T-helper 2 cell treated with Interferon-gamma antibody and Interleukin-4, amounts not matched to agents 5 μg/mL and 100 μg/mL, for 36 hours (primary cell): ENCODE data around the gene SGK1.
"Not testable (repeated sequence)": the region's sequence is repeated elsewhere in the genome, so short reads cannot be mapped to it uniquely, and the experiment has no call there.

Experiments used
- DNase-seq: peaks from one replicate; pipeline ENCODE4 v3.0.0; 2021; ENCODE audit warnings: low spot score
- H3K27ac Mint-ChIP-seq: one replicate; pipeline ENCODE4 v1.8.0; 2021; ENCODE audit warnings: mild to moderate bottlenecking, mixed read lengths
- H3K27me3 Mint-ChIP-seq: one replicate; pipeline ENCODE4 v1.8.0; 2021; ENCODE audit warnings: low read depth, mixed read lengths
- H3K36me3 Mint-ChIP-seq: one replicate; pipeline ENCODE4 v1.8.0; 2021; ENCODE audit warnings: low read depth, mixed read lengths
- H3K4me1 Mint-ChIP-seq: one replicate; pipeline ENCODE4 v1.8.0; 2021; ENCODE audit warnings: low read depth, mixed read lengths
- H3K4me3 Mint-ChIP-seq: one replicate; pipeline ENCODE4 v1.8.0; 2022; ENCODE audit warnings: mild to moderate bottlenecking, moderate library complexity, mixed read lengths
- H3K9me3 Mint-ChIP-seq: one replicate; pipeline ENCODE4 v1.8.0; 2021; ENCODE audit warnings: mixed read lengths

Gene SGK1

GRCh38 chr6:134319686-134320085 is 1.8 kb upstream of the SGK1 start:
- not testable (repeated sequence) for H3K4me3 Mint-ChIP-seq, DNase-seq, H3K36me3 Mint-ChIP-seq, H3K27ac Mint-ChIP-seq
- Mint-ChIP-seq H3K4me1 (peaks cover 22% of the 10 kb centered on the region), H3K27me3 (peaks cover 40% of the 10 kb centered on the region), H3K9me3 (peaks cover 13% of the 10 kb centered on the region)

- no peak for DNase-seq
- Mint-ChIP-seq H3K27ac (no peak overlapping the region), H3K36me3 (peaks cover 3% of the 10 kb centered on the region), H3K9me3 (peaks cover 13% of the 10 kb centered on the region), H3K4me3 (no peak overlapping the region), H3K27me3 (peaks cover 47% of the 10 kb centered on the region), H3K4me1 (peaks cover 22% of the 10 kb centered on the region)
Measured at GRCh38 chr6:134318974-134319281, 1.0 kb upstream of the SGK1 start.

GRCh38 chr6:134318236-134318973 is 493 bp upstream of the SGK1 start:
- peaks cover 52% of the 10 kb centered on the region for H3K27me3 Mint-ChIP-seq
- peaks cover 3% of the 10 kb centered on the region for H3K36me3 Mint-ChIP-seq
- peak overlapping the region; percentile 94 for H3K4me3 Mint-ChIP-seq
- H3K9me3 Mint-ChIP-seq = peaks cover 13% of the 10 kb centered on the region
- no peak for DNase-seq
- H3K4me1 Mint-ChIP-seq = peaks cover 22% of the 10 kb centered on the region
- no peak overlapping the region for H3K27ac Mint-ChIP-seq

- Mint-ChIP-seq H3K9me3 (peaks cover 13% of the 10 kb centered on the region), H3K36me3 (peaks cover 3% of the 10 kb centered on the region), H3K27ac (no peak overlapping the region), H3K4me1 (peaks cover 24% of the 10 kb centered on the region), H3K27me3 (peaks cover 57% of the 10 kb centered on the region), H3K4me3 (peak overlapping the region; percentile 94)
- DNase-seq = no peak
Measured at GRCh38 chr6:134316733-134317431, 1.0 kb downstream of the SGK1 start.

- Mint-ChIP-seq H3K27me3 (peaks cover 57% of the 10 kb centered on the region), H3K4me1 (peaks cover 24% of the 10 kb centered on the region), H3K36me3 (peaks cover 3% of the 10 kb centered on the region), H3K27ac (no peak overlapping the region), H3K4me3 (no peak overlapping the region), H3K9me3 (peaks cover 13% of the 10 kb centered on the region)
- no peak for DNase-seq
Measured at GRCh38 chr6:134315974-134316441, 1.9 kb downstream of the SGK1 start.

- Mint-ChIP-seq H3K9me3 (peaks cover 13% of the 10 kb centered on the region), H3K36me3 (peaks cover 3% of the 10 kb centered on the region), H3K27ac (no peak overlapping the region), H3K4me1 (peaks cover 24% of the 10 kb centered on the region), H3K4me3 (no peak overlapping the region), H3K27me3 (peaks cover 57% of the 10 kb centered on the region)
- DNase-seq = no peak
Measured at GRCh38 chr6:134315189-134315588, 2.7 kb downstream of the SGK1 start.

- H3K4me3 Mint-ChIP-seq = no peak overlapping the region
- peaks cover 60% of the 10 kb centered on the region for H3K27me3 Mint-ChIP-seq
- peaks cover 3% of the 10 kb centered on the region for H3K36me3 Mint-ChIP-seq
- peaks cover 24% of the 10 kb centered on the region for H3K4me1 Mint-ChIP-seq
- H3K9me3 Mint-ChIP-seq = peaks cover 4% of the 10 kb centered on the region
- DNase-seq = no peak
- H3K27ac Mint-ChIP-seq = no peak overlapping the region
Measured at GRCh38 chr6:134314006-134314821, 3.7 kb downstream of the SGK1 start.

GRCh38 chr6:134312038-134312660 is 5.8 kb downstream of the SGK1 start:
- no peak for DNase-seq
- no peak overlapping the region for H3K4me3 Mint-ChIP-seq
- no peaks in the 10 kb centered on the region for H3K9me3 Mint-ChIP-seq
- no peaks in the 10 kb centered on the region for H3K36me3 Mint-ChIP-seq
- peaks cover 15% of the 10 kb centered on the region for H3K4me1 Mint-ChIP-seq
- no peak overlapping the region for H3K27ac Mint-ChIP-seq
- peaks cover 44% of the 10 kb centered on the region for H3K27me3 Mint-ChIP-seq

GRCh38 chr6:134310817-134311216 is 7.1 kb downstream of the SGK1 start:
- H3K27me3 Mint-ChIP-seq = peaks cover 34% of the 10 kb centered on the region
- H3K27ac Mint-ChIP-seq = no peak overlapping the region
- no peak for DNase-seq
- no peaks in the 10 kb centered on the region for H3K36me3 Mint-ChIP-seq
- H3K4me3 Mint-ChIP-seq = no peak overlapping the region
- peaks cover 9% of the 10 kb centered on the region for H3K4me1 Mint-ChIP-seq
- H3K9me3 Mint-ChIP-seq = no peaks in the 10 kb centered on the region

- no peak for DNase-seq
- H3K27ac Mint-ChIP-seq = no peak overlapping the region
- no peaks in the 10 kb centered on the region for H3K9me3 Mint-ChIP-seq
- H3K36me3 Mint-ChIP-seq = no peaks in the 10 kb centered on the region
- peaks cover 10% of the 10 kb centered on the region for H3K4me1 Mint-ChIP-seq
- no peak overlapping the region for H3K4me3 Mint-ChIP-seq
- peaks cover 29% of the 10 kb centered on the region for H3K27me3 Mint-ChIP-seq
Measured at GRCh38 chr6:134309983-134310605, 7.8 kb downstream of the SGK1 start.

GRCh38 chr6:134309227-134309626 is 8.7 kb downstream of the SGK1 start:
- Mint-ChIP-seq H3K9me3 (no peaks in the 10 kb centered on the region), H3K27me3 (peaks cover 20% of the 10 kb centered on the region), H3K4me1 (peaks cover 12% of the 10 kb centered on the region), H3K27ac (no peak overlapping the region), H3K36me3 (no peaks in the 10 kb centered on the region), H3K4me3 (no peak overlapping the region)
- no peak for DNase-seq

- DNase-seq = no peak
- Mint-ChIP-seq H3K4me1 (peaks cover 12% of the 10 kb centered on the region), H3K9me3 (no peaks in the 10 kb centered on the region), H3K27me3 (peaks cover 16% of the 10 kb centered on the region), H3K4me3 (no peak overlapping the region), H3K27ac (no peak overlapping the region), H3K36me3 (no peaks in the 10 kb centered on the region)
Measured at GRCh38 chr6:134308800-134309199, 9.1 kb downstream of the SGK1 start.

- no peak overlapping the region for H3K4me3 Mint-ChIP-seq
- no peak for DNase-seq
- H3K4me1 Mint-ChIP-seq = peaks cover 10% of the 10 kb centered on the region
- no peaks in the 10 kb centered on the region for H3K9me3 Mint-ChIP-seq
- no peaks in the 10 kb centered on the region for H3K36me3 Mint-ChIP-seq
- no peak overlapping the region for H3K27ac Mint-ChIP-seq
- peaks cover 8% of the 10 kb centered on the region for H3K27me3 Mint-ChIP-seq
Measured at GRCh38 chr6:134307870-134308269, 10.0 kb downstream of the SGK1 start.
